AG04450 (cell line): Measurements from ENCODE around the gene NOLC1. TPM values are rescaled to one million over a fixed set of nuclear protein-coding genes. Genes with fewer than 3 reads are reported as not detected.

Source experiments
- CTCF ChIA-PET: fragments of 300-600, 350-600 bp; formaldehyde crosslinking; extraction: SDS; loops from one replicate; lab custom pipeline; 2022; ENCODE audit warnings: antibody characterized with exemption, inconsistent platforms; lab: Charles Lee
- POLR2A ChIA-PET: fragments of 350-600 bp; formaldehyde crosslinking; extraction: SDS; loops from one replicate; lab custom pipeline; 2021; ENCODE audit warnings: antibody characterized with exemption, inconsistent platforms; lab: Yijun Ruan, JAX
- DNase-seq: peaks from one replicate; pipeline ENCODE4 v3.0.0-alpha.2; 2011; ENCODE audit warnings: low read depth, low spot score
- H3K27ac ChIP-seq: one replicate; pipeline ENCODE4 v1.5.1; 2012; ENCODE audit warnings: low read depth, low read length, control low read depth
- H3K27me3 ChIP-seq: one replicate; pipeline ENCODE4 v1.6.0; 2012; ENCODE audit warnings: low read length; ENCODE audit not compliant: control insufficient read depth, insufficient read depth
- H3K4me3 ChIP-seq: 2 replicates; pipeline ENCODE4 v1.5.1; 2011; ENCODE audit warnings: mild to moderate bottlenecking, low read depth, low read length, control low read depth
- H3K9me3 ChIP-seq: 2 replicates; pipeline ENCODE4 v1.5.1; 2012; ENCODE audit warnings: low read length; ENCODE audit not compliant: control insufficient read depth, insufficient read depth
- CTCF ChIP-seq: IDR thresholded peaks from 2 replicates; pipeline ENCODE4 v1.5.1; 2011; ENCODE audit warnings: low read depth, low read length, control low read depth, inconsistent platforms
- polyA minus RNA-seq: library from RNA; depleted of rRNA, polyadenylated mRNA; stranded (reverse); fragments of >200 nt; gene quantifications from 2 replicates; pipeline ENCODE4 v1.2.3, GENCODE V29; 2011; rRNA and poly(A)+ RNA removed
- polyA plus RNA-seq: library from polyadenylated mRNA; depleted of rRNA; stranded (reverse); fragments of >200 nt; gene quantifications from 2 replicates; pipeline ENCODE4 v1.2.3, GENCODE V29; 2011; rRNA removed

Gene NOLC1
- polyA plus RNA-seq (60.9 and 80.8 TPM in 2 replicates), polyA minus RNA-seq (46.1 and 47.3 TPM in 2 replicates)

GRCh38 chr10:102151774-102152544 is at the start of gene NOLC1:
Gene NOLC1, plus strand, starts transcription at chr10:102152389. Its CDS starts 22 bp downstream, at chr10:102152411.
- Histone ChIP-seq H3K27me3 (no peaks in the 10 kb centered on the region), H3K27ac (peak within 1 kb of the TSS; percentile 99), H3K4me3 (peak within 1 kb of the TSS; percentile 98), H3K9me3 (no peaks in the 10 kb centered on the region; the same call in 1 of the 2 replicates)
- ChIA-PET CTCF (interaction anchor here (1.0 to 3.8 kb wide), 3 partner anchors 17 to 247 kb away, joined by 3 to 19 read pairs (median 3); no protein-coding TSS in a partner anchor), POLR2A (interaction anchor here (0.6 to 2.0 kb wide), 9 partner anchors 16 to 1034 kb away, joined by 3 to 8 read pairs (median 4); partner anchors contain the start of gene PPRC1)
- peak; percentile 99 for DNase-seq
- no peak for TF ChIP-seq CTCF

GRCh38 chr10:102102421-102102820 is 49.8 kb upstream of the NOLC1 start:
- Histone ChIP-seq H3K9me3 (no peaks in the 10 kb centered on the region), H3K27me3 (no peaks in the 10 kb centered on the region), H3K27ac (no peak overlapping the region), H3K4me3 (no peak overlapping the region)
- POLR2A ChIA-PET = interaction anchor here (0.5 to 1.6 kb wide), 2 partner anchors 12 to 18 kb away, joined by 3 to 14 read pairs; no protein-coding TSS in a partner anchor
- no peak for DNase-seq
- CTCF ChIA-PET = interaction anchor here (0.5 to 3.2 kb wide), 3 partner anchors 10 to 29 kb away, joined by 3 to 12 read pairs (median 5); no protein-coding TSS in a partner anchor
- TF ChIP-seq CTCF = no peak

- POLR2A ChIA-PET = interaction anchor here (0.5 to 0.7 kb wide), 3 partner anchors 8 to 42 kb away, joined by 3 to 4 read pairs (median 3); no protein-coding TSS in a partner anchor
These were observed 45.2 kb upstream of the NOLC1 start for GRCh38 chr10:102106998-102107397.

GRCh38 chr10:102109166-102110116 is 42.7 kb upstream of the NOLC1 start:
- no peak for DNase-seq
- TF ChIP-seq CTCF = no peak
- Histone ChIP-seq H3K4me3 (no peak overlapping the region), H3K27me3 (no peaks in the 10 kb centered on the region), H3K9me3 (no peaks in the 10 kb centered on the region), H3K27ac (no peak overlapping the region)
- ChIA-PET POLR2A (interaction anchor here (1.2 kb wide), 1 partner anchor 35 kb away, joined by 4 read pairs; no protein-coding TSS in a partner anchor), CTCF (interaction anchor here (1.0 to 1.4 kb wide), 3 partner anchors 37 to 270 kb away, joined by 3 read pairs; no protein-coding TSS in a partner anchor)

More at GRCh38 chr10:102106998-102107397, 45.2 kb upstream of the NOLC1 start:
- H3K27me3 ChIP-seq = no peaks in the 10 kb centered on the region
- peak overlapping the region; percentile 31 for H3K27ac ChIP-seq
- CTCF ChIA-PET = interaction anchor here (2.8 kb wide), 1 partner anchor 34 kb away, joined by 9 read pairs; no protein-coding TSS in a partner anchor
- DNase-seq = no peak
- no peak overlapping the region for H3K4me3 ChIP-seq
- H3K9me3 ChIP-seq = no peaks in the 10 kb centered on the region
- TF ChIP-seq CTCF = no peak
